DND-41 (cell line): ENCODE results near the gene GNA14.

ENCODE experiments used
- ATAC-seq: fragments of 200-7000 bp; cut with Tn5 transposase; 3 replicates; pipeline ENCODE4 v1.9.1; 2021; ENCODE audit warnings: low read depth; ENCODE audit not compliant: insufficient read depth
- DNase-seq: peaks from one replicate; pipeline ENCODE4 v3.0.0-alpha.2; 2020
- H2AFZ ChIP-seq: 2 replicates; pipeline ENCODE4 v1.6.0; 2012; ENCODE audit warnings: low read depth, low read length
- H3K27ac ChIP-seq: 2 replicates; pipeline ENCODE4 v1.5.1; 2012; ENCODE audit warnings: low read length, inconsistent platforms
- H3K27me3 ChIP-seq: fragments of 200-600 bp; sonication (generic); 2 replicates; pipeline ENCODE4 v1.6.0; 2012; ENCODE audit warnings: low read length, mild to moderate bottlenecking, inconsistent platforms; ENCODE audit not compliant: insufficient read depth, poor library complexity
- H3K36me3 ChIP-seq: 2 replicates; pipeline ENCODE4 v1.5.1; 2012; ENCODE audit warnings: low read length, inconsistent platforms; ENCODE audit not compliant: insufficient read depth
- H3K4me1 ChIP-seq: 2 replicates; pipeline ENCODE4 v1.5.1; 2012; ENCODE audit warnings: mild to moderate bottlenecking, low read length; ENCODE audit not compliant: insufficient read depth
- H3K4me2 ChIP-seq: 2 replicates; pipeline ENCODE4 v1.6.0; 2012; ENCODE audit warnings: mild to moderate bottlenecking, moderate library complexity, low read length, inconsistent platforms; ENCODE audit not compliant: insufficient read depth
- H3K4me3 ChIP-seq, 2 experiments: fragments of 200-600 bp in 1 of 2; shearing (Covaris generic) in 1 of 2; 2 replicates each; pipeline ENCODE4 v1.5.1; 2012 to 2016; ENCODE audit warnings: inconsistent platforms in 2 of 2, low read length in 2 of 2, mild to moderate bottlenecking in 2 of 2, low read depth in 1 of 2, moderate library complexity in 1 of 2
- H3K79me2 ChIP-seq: 2 replicates; pipeline ENCODE4 v1.6.0; 2012; ENCODE audit warnings: low read length, inconsistent platforms; ENCODE audit not compliant: insufficient read depth
- H3K9ac ChIP-seq: 2 replicates; pipeline ENCODE4 v1.6.0; 2012; ENCODE audit warnings: low read depth, mild to moderate bottlenecking, inconsistent platforms, low read length, moderate library complexity
- H3K9me3 ChIP-seq: 2 replicates; pipeline ENCODE4 v1.5.1; 2012; ENCODE audit warnings: low read length, moderate library complexity, mild to moderate bottlenecking, inconsistent platforms; ENCODE audit not compliant: insufficient read depth, severe bottlenecking
- H4K20me1 ChIP-seq: 2 replicates; pipeline ENCODE4 v1.6.0; 2012; ENCODE audit warnings: low read length; ENCODE audit not compliant: insufficient read depth
- EZH2 ChIP-seq: IDR thresholded peaks from 3 replicates; pipeline ENCODE4 v1.6.1; 2012; ENCODE audit warnings: borderline replicate concordance, low read depth, mild to moderate bottlenecking, moderate library complexity, low read length, inconsistent platforms; ENCODE audit not compliant: severe bottlenecking
- TF ChIP-seq, protein P1 (sequence below): IDR thresholded peaks from 2 replicates; pipeline ENCODE4 v1.5.1; 2012; ENCODE audit warnings: borderline replicate concordance, low read length, moderate library complexity, mild to moderate bottlenecking; ENCODE audit not compliant: poor library complexity, severe bottlenecking; ENCODE audit errors: extremely low read depth

The GNA14 gene

GRCh38 chr9:77435277-77435676 lies 212.8 kb downstream of the GNA14 start:
- H3K79me2 ChIP-seq: no peaks in the 10 kb centered on the region
- H3K4me2 ChIP-seq: no peak overlapping the region
- no peak overlapping the region for H3K4me3 ChIP-seq
- TF ChIP-seq EZH2: no peak
- TF ChIP-seq, protein P1, sequence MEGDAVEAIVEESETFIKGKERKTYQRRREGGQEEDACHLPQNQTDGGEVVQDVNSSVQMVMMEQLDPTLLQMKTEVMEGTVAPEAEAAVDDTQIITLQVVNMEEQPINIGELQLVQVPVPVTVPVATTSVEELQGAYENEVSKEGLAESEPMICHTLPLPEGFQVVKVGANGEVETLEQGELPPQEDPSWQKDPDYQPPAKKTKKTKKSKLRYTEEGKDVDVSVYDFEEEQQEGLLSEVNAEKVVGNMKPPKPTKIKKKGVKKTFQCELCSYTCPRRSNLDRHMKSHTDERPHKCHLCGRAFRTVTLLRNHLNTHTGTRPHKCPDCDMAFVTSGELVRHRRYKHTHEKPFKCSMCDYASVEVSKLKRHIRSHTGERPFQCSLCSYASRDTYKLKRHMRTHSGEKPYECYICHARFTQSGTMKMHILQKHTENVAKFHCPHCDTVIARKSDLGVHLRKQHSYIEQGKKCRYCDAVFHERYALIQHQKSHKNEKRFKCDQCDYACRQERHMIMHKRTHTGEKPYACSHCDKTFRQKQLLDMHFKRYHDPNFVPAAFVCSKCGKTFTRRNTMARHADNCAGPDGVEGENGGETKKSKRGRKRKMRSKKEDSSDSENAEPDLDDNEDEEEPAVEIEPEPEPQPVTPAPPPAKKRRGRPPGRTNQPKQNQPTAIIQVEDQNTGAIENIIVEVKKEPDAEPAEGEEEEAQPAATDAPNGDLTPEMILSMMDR: no peak
- no peaks in the 10 kb centered on the region for H3K27me3 ChIP-seq
- DNase-seq (no peak), ATAC-seq (no peak)
- no peaks in the 10 kb centered on the region for H4K20me1 ChIP-seq
- H3K9ac ChIP-seq: no peak overlapping the region
- no peaks in the 10 kb centered on the region for H3K9me3 ChIP-seq
- no peaks in the 10 kb centered on the region for H3K4me1 ChIP-seq
- no peak overlapping the region for H3K27ac ChIP-seq
- no peak overlapping the region for H2AFZ ChIP-seq
- H3K36me3 ChIP-seq: no peaks in the 10 kb centered on the region

DNA sequence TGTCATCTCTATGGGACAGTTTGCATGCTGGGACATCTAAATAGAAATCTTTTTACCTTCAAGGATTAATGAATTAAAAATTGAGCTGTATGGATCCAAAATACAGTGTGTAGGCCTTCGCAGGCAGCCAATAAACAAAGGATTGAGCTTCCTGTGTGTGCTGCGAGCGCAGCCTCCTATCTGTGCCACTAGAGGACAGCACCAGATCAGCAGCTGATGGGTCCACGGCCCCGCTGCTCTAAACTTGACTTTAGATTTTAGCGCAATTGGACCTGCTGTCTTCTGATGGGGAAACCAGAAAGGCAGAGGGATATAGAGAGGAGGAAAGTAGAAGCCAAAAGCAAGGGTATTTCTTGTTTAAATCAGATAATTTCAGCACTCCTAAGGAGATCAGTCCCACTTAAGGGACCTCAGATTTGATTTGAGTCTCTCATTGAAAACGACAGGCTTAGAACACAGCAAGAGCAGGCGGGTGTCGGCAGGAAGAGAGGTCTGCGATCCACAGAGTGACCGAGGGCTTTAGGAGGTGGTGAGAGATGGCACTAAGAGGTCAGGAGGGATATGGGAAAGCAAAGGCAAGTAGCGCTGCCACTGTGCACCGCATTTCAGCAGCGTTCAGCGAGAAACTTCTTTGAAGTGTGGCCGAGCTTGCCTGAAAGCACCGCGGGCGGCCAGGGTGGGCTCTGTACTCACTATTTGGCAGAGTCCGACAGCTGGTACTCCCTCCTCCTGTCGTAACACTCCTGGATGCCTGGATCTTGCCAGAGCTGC lies 214.3 kb downstream of the GNA14 start:
- Histone ChIP-seq H3K27ac (no peak overlapping the region), H4K20me1 (no peaks in the 10 kb centered on the region), H2AFZ (peak overlapping the region; percentile 49; the same call in 1 of the 2 replicates), H3K9me3 (no peaks in the 10 kb centered on the region), H3K27me3 (no peaks in the 10 kb centered on the region), H3K4me1 (no peaks in the 10 kb centered on the region), H3K4me2 (no peak overlapping the region), H3K4me3 (no peak overlapping the region), H3K9ac (no peak overlapping the region), H3K36me3 (no peaks in the 10 kb centered on the region), H3K79me2 (no peaks in the 10 kb centered on the region)
- ATAC-seq (peak; percentile 99), DNase-seq (peak; percentile 69)
- TF ChIP-seq, protein P1: peak; percentile 95
- no peak for TF ChIP-seq EZH2

DNA sequence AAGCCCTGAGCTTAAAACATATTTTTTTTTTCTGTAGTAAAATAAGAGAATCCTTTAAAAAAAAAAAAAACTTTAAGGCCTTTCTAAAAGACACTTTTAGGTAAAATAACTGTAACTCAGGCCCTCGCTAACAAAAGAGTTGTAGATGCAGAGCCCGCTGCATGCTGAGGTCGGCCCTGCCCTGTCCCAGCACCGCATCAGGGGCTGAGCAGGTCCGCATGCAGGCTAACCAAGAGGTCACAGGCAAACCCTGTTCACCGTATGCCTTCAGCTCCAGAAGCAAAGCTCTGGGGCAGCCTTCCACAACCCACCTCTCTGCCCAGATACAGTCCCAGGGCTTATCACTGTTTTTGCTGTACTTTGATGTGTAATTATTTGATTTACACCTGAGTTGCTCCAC lies 216.1 kb downstream of the GNA14 start:
- H3K4me3 ChIP-seq: no peak overlapping the region
- no peaks in the 10 kb centered on the region for H4K20me1 ChIP-seq
- no peak overlapping the region for H2AFZ ChIP-seq
- no peaks in the 10 kb centered on the region for H3K9me3 ChIP-seq
- H3K27me3 ChIP-seq: no peaks in the 10 kb centered on the region
- TF ChIP-seq, protein P1: no peak
- no peak for TF ChIP-seq EZH2
- DNase-seq (no peak), ATAC-seq (no peak)
- no peaks in the 10 kb centered on the region for H3K4me1 ChIP-seq
- H3K4me2 ChIP-seq: no peak overlapping the region
- no peak overlapping the region for H3K27ac ChIP-seq
- H3K36me3 ChIP-seq: no peaks in the 10 kb centered on the region
- H3K9ac ChIP-seq: no peak overlapping the region
- no peaks in the 10 kb centered on the region for H3K79me2 ChIP-seq
